Tongue (tissue), 2 donors: ENCODE data around the gene EEPD1. TPM values are rescaled to one million over a fixed set of nuclear protein-coding genes. Genes with fewer than 3 reads are reported as not detected.

Source experiments
- DNase-seq: peaks from one replicate; pipeline ENCODE4 v3.0.0-alpha.2; 2015
- total RNA-seq: library from RNA; depleted of rRNA; stranded (reverse); fragments of >200 nt; gene quantifications from one replicate; pipeline ENCODE4 v1.2.3, GENCODE V29; 2014

The EEPD1 gene
- total RNA-seq, 1 donor from 2014 or later, result 16.5 TPM

GRCh38 chr7:36300696-36301350 lies 147.8 kb downstream of the EEPD1 start:
- no peak for DNase-seq

DNA sequence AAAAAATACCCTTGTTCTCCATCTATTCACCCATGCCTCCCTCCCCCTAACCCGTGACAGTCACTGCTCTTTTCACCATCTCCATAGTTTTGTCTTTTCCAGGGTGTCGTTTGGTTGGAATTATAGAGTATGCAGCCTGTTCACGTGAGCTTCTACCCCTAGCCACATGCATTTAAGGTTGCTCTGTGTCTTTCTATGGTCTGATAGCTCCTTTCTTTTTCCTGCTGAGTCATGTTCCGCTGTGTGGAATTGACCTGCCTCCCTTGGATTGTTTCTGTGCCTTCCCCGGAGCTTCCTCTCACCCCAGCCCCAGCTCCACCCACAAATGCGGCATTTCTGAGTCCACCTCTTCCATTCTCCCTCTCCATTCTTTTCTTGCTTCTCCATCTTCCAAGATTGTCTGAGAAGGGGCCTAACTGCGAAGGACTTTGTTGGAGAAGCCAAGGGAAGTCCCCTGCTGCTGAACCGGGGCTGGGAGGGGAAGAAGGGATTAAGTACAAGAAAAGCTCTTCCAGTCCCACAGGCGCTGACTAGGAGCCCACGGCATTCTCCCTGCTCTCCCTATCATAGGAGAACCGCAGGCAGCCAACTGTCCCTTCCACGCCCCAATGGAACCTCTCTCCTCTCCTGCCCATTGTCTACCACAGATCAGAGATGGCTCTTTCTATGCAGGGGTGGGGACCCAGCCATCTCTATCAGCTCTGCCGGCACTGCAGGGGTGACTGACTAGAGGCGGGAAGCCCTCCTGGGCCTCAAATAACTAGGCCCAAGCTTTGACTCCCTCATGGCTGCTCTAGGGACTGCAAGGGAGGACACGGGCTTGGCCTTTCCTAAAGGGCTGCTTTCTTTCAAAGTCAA lies 149.1 kb downstream of the EEPD1 start:
- no peak for DNase-seq

GRCh38 chr7:36303202-36304098 lies 150.4 kb downstream of the EEPD1 start:
- DNase-seq, result peak; percentile 92

DNA sequence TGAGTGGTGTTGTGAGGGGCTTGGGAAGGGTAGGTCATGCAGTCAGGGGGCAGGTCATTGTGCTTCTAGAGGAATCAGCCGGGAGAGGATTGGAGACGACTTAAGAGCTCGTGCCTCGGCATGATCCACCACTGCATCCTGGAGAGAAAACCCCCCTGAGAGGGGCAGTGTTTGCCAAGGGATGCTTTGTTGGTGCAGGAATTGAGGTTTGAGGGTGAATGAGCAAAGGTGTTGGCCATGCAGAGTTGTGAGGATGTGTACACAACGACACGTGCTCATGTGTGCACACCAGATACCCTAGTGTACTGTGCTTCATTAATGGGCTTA lies 151.0 kb downstream of the EEPD1 start:
- DNase-seq, result peak; percentile 20

DNA sequence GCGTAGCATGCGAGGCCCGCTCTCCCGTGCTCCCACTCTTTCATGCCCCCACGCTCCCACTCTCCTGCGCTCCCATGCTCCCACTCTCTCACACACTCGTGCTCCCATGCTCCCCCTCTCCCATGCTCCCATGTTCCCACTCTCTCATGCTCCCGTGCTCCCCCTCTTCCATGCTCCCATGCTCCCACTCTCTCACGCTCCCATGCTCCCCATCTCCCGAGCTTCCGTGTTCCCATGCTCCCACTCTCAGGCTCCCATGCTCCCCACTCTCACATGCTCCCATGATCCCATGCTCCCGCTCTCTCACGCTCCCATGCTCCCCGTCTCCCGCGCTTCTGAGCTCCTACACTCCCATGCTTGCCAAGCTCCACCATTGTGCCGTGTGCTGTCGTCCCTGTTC lies 152.2 kb downstream of the EEPD1 start:
- DNase-seq, result no peak

DNA sequence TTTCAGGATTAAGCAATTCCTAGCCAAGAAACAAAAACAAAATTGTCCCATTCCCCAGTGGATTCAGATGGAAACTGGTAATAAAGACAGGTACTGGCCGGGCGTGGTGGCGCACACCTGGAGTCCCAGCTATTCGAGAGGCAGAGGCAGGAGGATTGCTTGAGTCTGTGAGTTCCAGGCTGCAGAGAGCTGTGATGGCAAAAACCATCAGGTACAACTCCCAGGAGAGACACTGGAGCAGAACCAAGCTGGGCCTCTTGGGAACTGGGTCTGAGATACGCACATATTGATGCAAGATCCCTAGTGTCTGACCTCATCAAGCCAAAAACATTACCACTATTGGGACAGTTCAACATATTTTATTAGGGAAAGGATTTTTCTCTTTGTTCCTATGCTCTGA lies 152.6 kb downstream of the EEPD1 start:
- DNase-seq, result no peak

DNA sequence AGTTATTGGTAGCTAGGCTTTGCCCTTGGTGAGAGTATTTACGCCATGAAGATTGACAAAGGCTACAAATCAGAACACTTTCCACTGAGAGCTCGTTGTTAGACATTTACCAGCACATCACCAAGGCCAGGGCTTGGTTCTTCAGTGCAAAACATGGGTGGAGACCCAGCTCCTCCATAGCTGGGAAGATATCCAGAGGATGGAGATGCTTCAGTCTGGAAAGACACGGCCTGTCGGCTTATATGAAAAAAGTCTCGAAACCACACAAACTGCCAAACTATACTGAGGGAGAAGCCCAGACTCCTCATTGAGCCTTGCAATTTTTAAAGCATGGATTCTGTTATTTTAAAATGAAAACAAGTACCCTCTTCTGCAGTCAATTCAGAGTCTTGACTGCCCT lies 153.2 kb downstream of the EEPD1 start:
- no peak for DNase-seq

GRCh38 chr7:36306722-36307121 lies 153.7 kb downstream of the EEPD1 start:
- no peak for DNase-seq

DNA sequence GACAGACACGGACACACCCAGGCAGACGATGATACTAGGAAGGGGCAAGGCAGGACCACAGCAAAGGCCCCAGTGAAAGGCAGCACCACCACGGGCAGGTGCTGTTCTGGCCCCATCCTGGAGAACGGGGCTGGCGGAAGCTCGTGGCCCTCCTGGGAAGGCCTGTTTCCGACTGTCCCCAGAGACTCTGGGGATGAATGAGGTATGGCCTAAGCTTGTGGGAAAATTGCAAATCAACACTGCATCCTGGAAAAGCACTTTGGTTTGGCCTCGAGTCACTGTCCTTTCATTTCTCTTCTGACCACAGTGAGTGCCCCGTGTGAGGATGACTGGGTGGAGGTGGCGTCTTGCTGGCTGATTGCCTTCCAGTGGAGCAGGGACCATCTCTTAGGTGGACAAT lies 155.0 kb downstream of the EEPD1 start:
- no peak for DNase-seq

GRCh38 chr7:36309301-36309700 lies 156.2 kb downstream of the EEPD1 start:
- DNase-seq, result no peak

- DNase-seq, result no peak
Measured at GRCh38 chr7:36309716-36310115, 156.7 kb downstream of the EEPD1 start.

DNA sequence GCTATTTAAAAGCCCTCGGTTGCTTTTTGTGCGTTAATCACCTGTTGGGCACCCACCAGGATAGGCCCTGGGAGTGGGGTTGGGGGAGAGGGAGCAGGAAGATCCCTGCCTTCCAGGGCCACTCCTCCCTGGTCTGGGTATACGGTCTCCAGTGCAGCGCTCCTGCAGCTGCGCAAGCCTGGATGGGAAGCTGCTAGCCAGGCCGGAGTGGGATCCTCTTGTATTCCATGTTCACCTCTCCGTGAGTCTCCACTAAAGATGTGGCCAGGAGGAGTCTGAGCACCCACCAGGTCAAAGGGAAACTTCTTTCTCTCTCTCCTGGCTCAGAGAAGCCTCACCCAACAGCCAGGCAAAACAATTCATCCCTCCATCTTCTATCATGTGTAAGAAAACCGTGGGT lies 157.8 kb downstream of the EEPD1 start:
- DNase-seq, result no peak

DNA sequence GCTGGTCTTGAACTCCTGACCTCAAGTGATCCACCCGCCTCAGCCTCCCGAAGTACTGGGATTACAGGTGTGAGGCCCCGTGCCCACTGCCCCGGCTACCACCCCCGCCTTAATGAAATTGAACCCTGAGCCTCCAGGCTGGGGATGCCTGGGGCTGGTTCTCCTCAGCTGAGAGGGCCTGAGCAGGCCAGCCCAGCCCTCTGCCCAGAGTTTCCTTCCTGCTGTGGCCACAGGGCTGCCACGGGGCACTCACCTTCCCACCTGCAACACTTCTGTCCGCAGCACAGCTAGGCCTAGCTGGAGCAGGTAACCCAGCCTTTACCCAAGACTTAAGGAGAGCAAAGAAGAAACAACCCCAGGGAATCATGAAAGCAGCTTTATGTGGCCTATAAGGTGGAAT lies 158.5 kb downstream of the EEPD1 start:
- DNase-seq, result no peak

- no peak for DNase-seq
Measured at GRCh38 chr7:36312064-36312914, 159.2 kb downstream of the EEPD1 start.

DNA sequence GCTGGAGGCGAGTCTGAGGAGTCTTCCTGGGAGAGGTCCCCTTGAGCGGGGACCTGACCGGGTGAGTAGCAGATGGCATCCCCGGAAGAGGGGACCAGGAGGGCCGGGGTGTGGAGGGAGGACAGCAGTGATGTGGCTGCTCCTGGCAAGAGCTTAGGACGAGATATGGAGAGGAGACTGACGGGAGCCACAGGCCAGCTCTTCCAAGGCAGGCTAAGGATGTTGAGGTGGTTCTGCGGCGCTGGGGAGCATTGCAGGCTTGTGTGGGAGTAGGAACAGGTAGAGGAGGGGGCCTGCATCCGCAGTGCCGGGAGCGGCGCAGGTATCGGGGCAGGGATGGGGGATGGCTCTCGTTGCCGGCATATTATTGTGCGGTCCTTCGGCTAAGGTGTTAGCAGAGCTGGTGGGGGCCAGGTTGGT lies 159.9 kb downstream of the EEPD1 start:
- no peak for DNase-seq

- no peak for DNase-seq
Measured at GRCh38 chr7:36313607-36314006, 160.6 kb downstream of the EEPD1 start.

DNA sequence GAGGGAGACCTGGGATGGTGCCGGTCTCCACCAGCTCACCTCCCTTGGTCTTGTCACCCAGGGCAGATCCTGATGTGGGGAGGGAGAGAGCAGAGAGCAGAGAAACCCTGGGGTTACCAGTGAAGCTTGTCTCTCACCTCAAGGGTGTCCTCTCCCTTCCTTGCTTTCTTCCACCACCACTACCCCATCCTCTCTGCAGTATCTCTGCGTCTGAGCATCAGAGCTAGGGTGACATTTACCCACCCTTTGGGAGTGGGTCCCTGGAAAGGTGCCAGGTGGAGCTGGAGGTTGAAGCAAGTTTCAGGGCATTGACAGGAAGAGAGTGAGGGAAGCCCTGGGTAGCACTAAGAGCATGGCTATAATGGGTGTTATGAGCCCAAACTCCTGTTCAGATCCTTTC lies 161.4 kb downstream of the EEPD1 start:
- no peak for DNase-seq

- no peak for DNase-seq
Measured at GRCh38 chr7:36315309-36315944, 162.4 kb downstream of the EEPD1 start.

GRCh38 chr7:36316319-36316718 lies 163.3 kb downstream of the EEPD1 start:
- no peak for DNase-seq

DNA sequence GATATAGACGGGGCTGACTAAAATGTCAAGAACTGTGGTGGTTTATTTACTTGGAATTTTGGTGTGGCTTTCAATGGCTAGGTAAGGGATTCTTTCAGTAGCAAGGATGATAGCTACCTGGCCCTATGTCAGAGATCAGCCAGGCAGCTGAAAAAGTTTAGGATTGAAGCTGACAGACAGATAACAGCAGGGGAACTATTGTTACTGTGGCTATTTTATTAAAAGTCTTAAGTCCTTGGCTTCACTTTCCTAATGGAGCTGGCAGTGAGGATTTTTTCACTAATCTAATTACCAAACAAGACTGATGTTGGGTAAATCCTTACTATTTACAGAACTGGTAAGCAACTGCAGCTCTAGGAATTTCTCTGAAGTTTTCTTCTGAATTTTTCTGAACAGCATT lies 164.2 kb downstream of the EEPD1 start:
- no peak for DNase-seq

GRCh38 chr7:36318116-36318515 lies 165.1 kb downstream of the EEPD1 start:
- no peak for DNase-seq
